NCI-H1105 treated with DMSO at 0.1 percent for 48 hours (cell line): ENCODE data around the gene NRROS.
A peak's percentile ranks its signal among the peaks of the same experiment; 100 is the strongest.
"Not testable (repeated sequence)": the region's sequence is repeated elsewhere in the genome, so short reads cannot be mapped to it uniquely, and the experiment has no call there.

Experiments
- DNase-seq: peaks from one replicate; lab custom pipeline; 2025; lab: John Stamatoyannopoulos, UW

NRROS gene

GRCh38 chr3:196624907-196625306, 14.6 kb upstream of the NRROS start:
- DNase-seq = no peak

DNA sequence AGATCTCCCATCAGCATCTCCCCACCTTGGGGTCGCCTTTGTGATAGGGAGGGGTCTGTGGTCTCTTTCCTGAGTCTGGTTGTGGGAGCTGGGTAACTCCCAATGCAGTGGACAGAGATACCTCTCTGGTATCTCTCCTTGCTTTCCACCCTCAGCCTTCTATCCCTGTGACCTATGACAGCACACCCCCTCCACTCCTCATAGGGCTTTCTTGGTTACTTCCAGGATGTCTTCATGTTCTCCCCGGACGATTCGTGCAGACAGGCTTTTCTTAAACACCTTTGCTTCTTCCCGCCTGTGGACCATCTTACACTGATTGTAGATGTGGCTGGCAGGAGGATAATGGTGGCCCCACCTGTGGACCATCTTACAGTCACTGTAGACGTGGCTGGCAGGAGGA, 14.2 kb upstream of the NRROS start:
- no peak for DNase-seq

- DNase-seq = no peak
These were observed 11.6 kb upstream of the NRROS start for GRCh38 chr3:196627918-196628231.

- no peak for DNase-seq
These were observed 10.3 kb upstream of the NRROS start for GRCh38 chr3:196629228-196629627.

DNA sequence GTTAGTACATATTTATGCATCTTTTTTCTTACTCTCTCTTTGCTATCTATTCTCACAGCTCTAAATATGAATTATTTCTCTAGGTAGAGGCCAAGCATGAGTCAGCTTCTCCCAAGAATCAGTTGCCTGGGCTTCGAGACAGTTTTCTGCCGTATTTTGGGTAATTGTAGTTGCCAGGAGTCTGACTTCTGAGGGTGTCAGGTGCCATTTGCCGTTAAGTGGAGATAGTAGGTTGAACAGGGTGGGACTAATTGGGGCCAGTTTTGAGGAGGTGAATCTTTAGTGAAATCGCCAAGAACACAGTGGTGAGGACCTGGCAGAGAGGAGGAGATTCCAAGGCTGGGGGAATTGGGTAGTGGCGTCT, 7.8 kb upstream of the NRROS start:
- peak; percentile 64 for DNase-seq

DNA sequence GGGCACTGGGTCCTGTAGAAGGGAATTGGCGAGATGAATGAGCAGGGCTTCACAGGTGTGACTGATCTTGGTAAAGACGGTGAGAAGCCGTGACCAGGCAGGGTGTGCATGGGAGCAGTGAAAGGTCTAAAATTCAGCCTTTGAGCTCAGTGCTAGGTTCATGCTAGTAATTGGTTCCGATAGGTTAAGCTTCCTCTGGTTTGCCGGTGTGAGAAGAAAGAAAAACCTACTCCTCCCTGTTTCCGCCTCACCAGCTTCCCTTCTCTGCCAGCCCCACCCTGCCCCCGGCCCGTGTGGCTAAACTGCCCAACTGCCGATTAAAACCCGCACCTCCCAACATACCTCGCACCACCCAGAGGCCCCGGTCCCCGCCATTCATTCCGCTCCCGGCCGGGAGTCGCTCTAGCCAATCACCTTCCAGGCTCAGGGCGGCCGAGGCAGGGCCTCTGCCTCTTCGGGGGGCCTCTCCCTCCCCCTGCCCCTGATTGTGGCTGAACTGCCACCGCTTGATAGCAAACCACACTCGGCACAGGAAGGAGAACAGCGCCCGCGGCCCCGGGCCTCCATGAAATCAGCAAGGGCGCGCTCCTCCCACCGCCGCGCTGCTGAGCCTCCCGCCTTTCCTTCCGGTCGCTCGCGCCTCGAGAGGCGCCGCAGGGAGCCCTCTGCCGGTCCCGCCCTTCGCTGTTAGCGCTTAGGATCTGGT, 7.3 kb upstream of the NRROS start:
- peak; percentile 97 for DNase-seq

- no peak for DNase-seq
These were observed 5.8 kb upstream of the NRROS start for GRCh38 chr3:196633555-196634151.

GRCh38 chr3:196634224-196634623, 5.3 kb upstream of the NRROS start:
- DNase-seq = no peak

GRCh38 chr3:196634829-196635228, 4.7 kb upstream of the NRROS start:
- no peak for DNase-seq

GRCh38 chr3:196636369-196637349, 2.8 kb upstream of the NRROS start:
- no peak for DNase-seq

DNA sequence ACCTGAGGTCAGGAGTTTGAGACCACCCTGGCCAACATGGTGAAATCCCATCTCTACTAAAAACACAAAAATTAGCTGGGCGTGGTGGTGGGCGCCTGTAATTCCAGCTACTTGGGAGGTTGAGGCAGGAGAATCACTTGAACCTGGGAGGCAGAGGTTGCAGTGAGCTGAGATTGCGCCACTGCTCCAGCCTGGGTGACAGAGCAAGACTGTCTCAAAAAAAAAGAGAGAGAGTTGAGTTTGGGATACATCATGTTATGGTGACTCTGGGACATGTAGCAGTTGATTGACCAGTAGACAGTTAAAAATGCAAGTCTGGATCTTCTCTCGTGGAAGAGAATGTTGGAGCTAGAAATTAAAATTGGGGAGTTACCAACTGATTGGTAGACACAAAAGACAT, 1.6 kb upstream of the NRROS start:
- DNase-seq = not testable (repeated sequence)

DNA sequence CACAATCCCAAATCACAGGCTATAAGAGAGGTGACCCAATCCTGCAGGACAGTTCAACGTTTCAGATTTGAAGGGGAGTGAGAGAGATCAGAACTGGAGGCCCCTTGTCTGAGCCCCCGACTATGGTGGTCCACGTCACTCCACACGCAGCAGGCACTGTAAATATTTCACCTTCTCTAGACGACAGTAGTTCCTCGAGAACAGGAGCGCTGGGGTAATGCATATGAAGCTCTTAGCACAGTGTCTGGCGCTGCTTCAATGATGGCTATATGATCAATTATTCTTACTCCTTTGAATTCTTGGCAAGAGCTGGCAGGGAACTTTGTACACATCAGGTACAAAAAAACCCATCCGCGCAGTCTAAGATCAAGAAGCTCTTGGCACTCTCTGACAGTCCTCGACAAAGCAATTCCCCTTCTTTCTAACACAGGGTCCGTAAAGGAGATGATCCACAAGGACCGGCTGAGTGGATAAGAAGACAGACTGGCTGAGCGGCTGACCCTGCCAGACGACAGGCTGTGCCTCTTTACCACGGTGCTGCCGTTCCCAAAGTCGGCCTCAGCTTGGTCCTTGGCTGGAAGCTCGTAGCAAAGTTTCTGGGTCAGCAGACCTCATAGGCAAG, 522 bp upstream of the NRROS start:
- peak; percentile 79 for DNase-seq

GRCh38 chr3:196640297-196641018, 964 bp downstream of the NRROS start:
- DNase-seq = no peak

GRCh38 chr3:196641333-196642054, 2.0 kb downstream of the NRROS start:
- no peak for DNase-seq

- no peak for DNase-seq
These were observed 2.9 kb downstream of the NRROS start for GRCh38 chr3:196642434-196642833.

GRCh38 chr3:196643201-196643749, 3.8 kb downstream of the NRROS start:
- DNase-seq = no peak

- no peak for DNase-seq
These were observed 4.3 kb downstream of the NRROS start for GRCh38 chr3:196643761-196644160.

GRCh38 chr3:196645096-196645495, 5.6 kb downstream of the NRROS start:
- DNase-seq = no peak

DNA sequence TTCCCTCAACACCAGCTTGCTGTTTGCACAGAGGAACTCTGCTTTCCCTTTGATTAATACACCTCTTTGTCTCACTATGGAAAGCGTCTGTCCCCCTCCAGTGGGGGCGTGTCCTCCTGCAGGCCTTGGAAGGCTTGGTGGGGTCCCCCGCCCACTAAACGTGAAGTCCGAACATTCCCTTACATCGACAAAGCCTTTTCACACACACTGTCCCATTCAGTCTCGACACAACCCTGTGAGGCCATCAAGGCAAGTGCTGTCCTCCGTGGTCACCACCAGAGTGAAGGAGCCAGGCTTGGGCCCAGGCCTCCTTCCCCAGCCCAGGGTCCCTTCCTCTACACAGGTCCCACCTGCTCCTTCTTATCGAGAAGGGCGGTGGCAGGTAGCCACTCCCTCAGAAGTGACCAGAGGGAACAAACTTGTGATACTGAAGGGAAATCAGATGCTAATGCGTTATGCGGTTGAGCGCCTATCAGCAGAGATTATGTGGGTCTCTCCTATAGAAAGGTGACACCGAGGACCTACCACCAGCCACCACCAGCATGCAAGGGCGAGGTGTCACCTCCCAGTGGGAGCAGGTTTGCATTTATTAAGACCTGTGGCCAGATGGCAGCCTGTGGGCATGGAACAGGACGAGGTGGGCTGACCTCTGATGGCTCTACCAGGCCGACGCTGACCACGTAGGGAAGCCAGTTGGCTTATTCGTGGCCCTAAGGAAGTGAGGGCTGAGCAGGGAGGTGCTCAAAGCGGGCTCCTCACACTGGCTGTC, 6.6 kb downstream of the NRROS start:
- no peak for DNase-seq

GRCh38 chr3:196646666-196647216, 7.2 kb downstream of the NRROS start:
- DNase-seq = no peak
